ENCODE measurements around the gene TRAF1.

Gene TRAF1

DNA sequence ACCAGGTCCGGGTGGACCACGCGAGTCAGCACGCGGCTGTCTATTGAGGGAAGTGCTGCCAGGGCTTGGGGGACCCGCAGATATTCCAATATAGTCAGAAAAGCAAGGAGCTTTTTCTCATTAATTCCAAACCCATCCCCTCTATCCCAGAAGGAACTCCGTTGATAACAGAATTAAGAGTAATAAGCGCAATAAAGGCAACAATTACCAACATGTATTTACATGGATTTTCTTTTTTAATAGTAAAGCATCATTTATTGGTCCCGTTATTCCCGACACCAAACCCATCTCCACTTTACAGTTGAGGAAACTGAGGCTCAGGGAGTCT, 57.3 kb downstream of the TRAF1 start:
- DNase-seq (ENCODE audit: low read depth) = no peak

DNA sequence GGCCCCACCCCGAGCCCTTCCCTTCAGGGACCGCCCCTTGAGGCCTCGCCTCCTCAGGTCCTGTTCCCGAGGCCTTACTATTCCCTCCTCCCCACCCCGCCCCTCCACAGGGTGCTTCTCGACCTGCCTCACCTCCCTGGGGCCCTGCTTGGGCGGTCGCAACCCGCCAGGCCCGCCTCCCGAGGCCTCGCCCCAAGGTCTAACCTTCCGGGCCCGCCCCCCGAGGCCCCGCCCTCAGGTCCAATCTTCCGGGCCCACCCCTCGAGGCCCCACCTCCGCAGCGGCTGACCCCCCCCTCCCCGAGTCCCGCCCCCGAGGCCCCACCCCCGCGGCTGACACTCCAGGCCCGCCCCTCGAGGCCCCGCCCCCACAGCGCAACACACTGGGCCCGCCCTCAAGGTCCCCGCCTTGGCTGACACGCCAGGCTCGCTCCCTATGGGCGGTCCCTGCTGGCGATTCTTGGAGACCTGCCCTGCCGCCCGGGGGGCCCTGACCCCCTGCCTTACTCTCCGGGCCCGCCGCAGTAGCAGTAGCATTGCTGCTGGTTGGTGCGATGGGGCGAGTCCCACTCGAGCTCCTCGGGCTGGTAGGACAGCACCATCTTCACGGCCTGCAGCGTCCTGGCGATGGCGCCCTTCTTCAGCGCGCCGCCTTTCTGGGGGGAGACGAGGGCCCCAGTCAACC, 57.8 kb downstream of the TRAF1 start:
- peak; percentile 97 for DNase-seq (ENCODE audit: low read depth)

DNA sequence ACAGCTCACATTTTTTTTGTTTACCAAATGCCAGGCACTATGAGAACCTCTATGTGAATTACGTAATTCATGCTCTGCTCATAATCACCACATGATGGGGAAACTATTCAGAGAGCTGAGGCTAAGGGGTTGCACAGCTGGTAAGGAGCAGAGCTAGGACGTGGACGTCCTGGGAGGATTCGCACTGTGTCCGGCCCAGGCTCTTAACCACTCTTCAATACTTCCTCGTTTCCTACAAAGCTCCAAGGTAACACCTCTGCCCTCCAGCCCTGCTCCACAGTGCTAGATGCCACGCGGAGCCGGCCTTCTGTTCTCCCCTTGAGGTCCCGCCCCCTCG, 58.3 kb downstream of the TRAF1 start:
- no peak for DNase-seq (ENCODE audit: low read depth)

DNA sequence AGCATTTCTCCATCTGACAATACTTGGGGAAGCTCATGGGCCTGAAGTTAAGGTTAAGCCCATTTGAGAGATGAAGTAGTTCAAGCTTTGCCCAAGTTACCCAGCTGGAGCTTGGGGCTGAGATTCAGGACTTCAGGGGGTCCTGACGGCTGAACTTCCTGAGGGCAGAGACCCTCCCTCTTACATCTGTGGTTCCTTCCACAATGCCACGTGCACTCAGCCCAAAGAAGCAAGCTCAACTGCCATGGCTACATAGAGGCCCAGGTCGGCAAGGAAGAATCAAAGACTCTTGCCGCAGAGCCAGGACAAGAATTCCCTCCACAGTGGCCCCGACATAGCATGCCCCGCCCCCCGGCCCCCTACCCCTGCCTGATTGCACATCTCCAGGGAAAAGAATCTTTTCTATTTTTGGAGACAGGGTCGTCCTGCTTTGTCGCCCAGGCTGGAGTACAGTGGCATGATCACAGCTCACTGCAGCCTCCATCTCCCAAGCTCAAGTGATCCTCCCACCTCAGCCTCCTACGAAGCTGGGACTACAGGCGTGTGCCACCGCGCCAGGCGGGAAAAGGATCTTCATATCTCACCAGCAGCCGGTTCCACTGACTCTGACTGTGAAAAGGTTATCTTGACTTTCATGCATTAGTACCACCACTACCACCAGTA, 58.8 kb downstream of the TRAF1 start:
- DNase-seq (ENCODE audit: low read depth) = no peak

DNA sequence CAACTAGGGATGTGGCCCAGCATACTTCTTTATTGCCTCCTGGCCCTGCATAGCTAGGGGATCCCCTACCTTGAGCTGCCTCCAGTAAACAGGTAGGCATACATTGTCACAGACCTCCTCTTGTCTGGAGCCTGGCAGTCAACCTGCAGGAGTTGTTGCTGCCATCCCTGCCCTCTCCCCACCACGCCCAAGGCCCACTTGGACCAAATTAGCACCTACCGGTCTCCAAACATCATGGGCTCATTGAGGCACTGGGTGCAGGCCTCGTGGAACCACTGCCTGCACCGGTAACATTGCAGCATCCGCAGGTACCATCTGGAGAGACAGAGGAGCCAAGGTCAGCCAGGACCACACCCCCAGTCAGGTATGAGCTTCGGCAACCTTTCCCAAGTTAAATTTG, 59.9 kb downstream of the TRAF1 start:
- DNase-seq (ENCODE audit: low read depth) = no peak

DNA sequence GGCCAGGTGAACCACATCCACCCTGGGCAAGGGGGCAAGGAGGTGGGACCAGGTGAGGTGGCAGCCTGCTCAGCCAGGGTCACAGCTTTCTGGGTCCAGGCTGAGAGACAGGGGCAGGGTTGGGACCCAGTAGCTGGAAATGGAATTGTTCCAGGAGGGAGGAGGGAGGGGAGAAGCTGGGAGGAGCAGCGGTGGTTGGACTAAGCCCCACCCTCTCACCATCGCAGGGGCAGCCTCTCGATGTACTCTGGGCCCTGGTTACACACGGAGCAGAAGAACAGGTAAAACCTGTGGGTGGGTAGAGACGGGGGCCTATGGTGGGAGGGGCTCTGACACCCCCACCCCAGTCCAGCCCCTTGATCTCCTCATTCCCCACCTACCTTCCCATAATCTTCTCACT, 60.8 kb downstream of the TRAF1 start:
- no peak for DNase-seq (ENCODE audit: low read depth)

DNA sequence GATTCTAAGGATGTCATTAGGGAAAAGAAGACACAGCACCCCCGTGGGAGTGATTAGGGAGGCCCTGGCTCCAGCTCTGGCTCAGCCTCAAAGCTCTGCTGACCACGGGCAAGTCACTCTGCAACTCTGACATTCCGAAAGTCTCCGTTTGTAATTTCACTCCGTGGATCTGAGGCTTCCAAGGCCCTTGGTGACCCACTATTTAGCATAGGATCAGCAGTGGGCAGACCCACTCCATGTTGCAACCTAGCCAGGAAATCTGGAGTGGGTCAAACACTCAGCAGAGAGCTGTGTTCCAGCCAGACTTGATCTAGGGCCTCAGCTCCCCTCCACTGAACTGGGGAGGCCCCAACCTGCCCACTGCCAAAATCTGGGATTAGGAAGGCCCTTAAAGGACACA, 61.4 kb downstream of the TRAF1 start:
- DNase-seq (ENCODE audit: low read depth) = no peak

DNA sequence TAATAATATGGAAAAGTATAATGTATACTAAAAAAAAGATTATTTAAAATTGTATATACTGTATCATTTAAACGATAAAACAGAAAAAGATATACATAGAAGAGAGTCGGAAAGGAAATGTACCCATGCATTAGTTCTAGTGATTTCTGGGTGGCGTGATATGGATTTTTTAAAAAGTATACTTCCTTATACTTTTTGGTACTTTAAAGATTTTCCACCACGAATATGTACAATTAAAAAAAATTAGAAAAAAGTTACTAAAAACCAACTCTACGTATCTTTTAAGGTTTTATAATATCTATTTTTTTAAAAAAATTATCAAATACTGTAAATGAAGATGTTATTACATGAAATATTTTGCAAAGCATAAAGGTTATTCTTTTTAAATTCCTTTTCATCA, 61.9 kb downstream of the TRAF1 start:
- no peak for DNase-seq (ENCODE audit: low read depth)

DNA sequence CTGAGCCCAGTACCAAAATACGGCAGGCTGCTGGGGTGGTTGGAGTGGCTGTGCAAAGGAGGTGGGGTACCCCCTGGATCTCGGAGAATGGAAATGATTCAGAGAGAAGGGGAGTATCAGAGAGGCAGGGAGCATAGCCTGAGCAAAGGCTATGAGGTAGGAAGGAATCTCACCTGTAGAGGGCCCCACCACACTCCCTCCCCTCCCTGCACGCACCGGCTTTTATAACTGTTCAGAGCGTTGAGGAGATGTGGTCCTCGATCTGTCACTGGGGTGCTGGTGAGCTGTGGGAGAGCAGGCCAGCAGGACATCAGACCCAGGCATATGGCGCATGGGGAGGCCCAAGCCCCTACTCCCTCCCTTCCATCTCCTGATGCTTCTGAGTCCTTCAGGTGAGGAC, 62.8 kb downstream of the TRAF1 start:
- no peak for DNase-seq (ENCODE audit: low read depth)

DNA sequence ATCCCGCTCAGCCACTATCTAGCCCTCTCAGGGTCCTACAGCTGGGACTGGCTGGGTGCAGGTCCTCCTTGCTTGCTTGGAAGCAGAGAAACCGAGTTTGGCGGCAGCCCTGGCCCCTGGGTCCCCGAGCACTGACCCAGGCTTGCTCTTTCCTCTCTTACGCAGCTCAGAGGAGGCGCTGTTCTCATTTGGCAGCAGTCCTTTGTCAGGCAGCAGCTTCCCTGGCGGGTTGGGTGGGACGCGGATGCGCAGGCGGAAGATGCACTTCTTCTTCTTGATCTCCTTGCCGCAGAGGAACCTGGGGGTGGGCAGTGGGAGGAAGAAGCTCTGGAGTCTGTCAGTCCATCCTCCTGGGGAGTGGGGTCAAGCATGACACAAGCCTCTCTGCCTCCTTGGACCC, 64.1 kb downstream of the TRAF1 start:
- no peak for DNase-seq (ENCODE audit: low read depth)

DNA sequence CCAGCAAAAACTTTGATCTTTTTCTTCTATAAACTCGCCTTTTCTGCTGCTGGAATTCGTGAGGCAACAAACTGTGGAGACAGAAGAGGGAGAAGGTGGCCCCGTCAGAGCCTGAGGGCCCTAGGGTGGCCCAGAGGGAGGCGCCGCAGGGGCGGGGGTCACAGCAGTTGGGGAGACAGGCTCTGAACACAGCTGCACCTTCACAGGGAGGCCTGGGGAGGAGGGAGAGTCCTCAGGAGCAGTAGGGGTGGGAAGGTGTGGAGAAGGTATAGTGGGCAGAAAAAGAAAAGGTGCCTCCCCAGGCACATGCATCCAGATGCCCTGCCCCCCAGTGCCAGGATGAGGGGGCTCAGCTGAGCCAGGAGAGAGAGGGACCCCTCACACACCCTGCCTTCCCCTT, 64.7 kb downstream of the TRAF1 start:
- no peak for DNase-seq (ENCODE audit: low read depth)

DNA sequence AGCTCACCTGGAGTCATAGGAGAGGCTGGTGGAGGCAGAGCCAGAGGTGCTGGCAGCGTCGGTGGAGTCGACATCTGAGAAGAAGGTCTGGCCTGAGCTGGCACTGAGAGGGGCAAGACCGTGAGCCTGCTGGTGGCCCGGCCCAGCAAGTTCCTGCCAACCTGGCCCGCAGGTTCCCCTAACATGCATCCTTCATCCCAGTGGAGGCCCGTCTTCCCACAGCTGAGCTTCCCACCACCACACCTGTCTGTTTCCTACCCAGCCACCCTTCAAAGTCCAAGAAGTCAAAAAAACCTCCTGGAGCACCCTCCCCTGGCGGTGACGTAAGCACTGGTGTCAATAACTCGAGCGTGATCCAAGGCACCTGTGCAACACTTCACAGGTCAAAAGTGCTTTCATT, 66.5 kb downstream of the TRAF1 start:
- no peak for DNase-seq (ENCODE audit: low read depth)

DNA sequence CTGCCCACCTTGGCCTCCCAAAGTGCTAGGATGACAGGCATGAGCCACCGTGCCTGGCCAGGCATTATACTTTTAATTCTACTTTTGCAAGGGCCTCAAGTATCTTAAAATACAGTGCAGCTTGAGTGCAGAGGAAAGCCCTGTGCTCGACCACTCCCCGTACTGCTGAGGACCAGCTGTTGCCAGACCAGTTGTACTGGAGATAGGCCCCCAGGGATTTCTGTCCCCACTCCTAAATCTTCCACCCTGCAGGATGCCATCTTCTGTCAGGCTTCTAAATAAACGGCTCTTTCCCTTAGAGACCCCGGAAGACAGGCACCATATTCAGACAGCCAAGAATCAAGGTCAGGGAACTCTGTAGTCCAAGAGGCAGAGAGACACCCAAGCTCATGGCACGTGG, 67.2 kb downstream of the TRAF1 start:
- DNase-seq (ENCODE audit: low read depth) = no peak

DNA sequence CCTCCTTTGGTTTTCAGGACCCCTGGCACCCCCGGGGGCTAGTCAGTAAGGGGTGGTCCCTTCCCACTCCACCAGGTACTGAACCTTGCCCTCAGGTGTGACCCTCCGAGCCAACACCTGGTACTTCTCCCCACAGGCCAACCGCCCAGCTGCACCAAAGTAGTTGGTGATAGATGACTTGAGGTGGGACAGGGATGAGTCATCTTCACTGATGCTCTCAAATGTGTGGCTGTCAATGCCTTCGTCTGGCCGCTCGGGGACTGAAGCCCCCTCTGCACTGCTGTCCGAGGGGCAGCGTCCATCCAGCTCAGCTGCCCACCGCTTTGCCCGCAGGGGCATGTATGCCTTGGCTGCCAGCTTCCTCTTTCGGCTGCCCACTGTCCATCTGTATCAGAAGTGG, 68.7 kb downstream of the TRAF1 start:
- DNase-seq (ENCODE audit: low read depth) = no peak

DNA sequence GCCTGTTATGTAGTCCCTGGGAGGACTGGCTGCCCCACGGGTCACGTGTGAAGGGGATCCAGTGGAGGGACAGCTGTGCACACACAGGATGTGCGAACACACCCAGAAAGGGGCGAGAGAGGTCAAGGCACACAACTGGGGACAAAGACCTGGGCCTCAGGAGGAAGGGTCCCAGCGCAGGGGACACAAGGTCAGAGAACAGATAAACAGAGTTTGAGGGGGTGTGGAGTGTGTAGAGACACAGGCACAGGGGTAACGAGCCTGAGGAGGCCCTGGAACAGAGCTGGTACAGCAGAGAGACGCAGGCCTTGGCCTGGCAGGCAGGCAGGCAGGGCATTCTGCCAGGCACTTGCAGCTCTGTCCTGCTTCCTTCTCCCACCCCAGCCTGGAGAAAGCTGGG, 69.1 kb downstream of the TRAF1 start:
- DNase-seq (ENCODE audit: low read depth) = no peak

DNA sequence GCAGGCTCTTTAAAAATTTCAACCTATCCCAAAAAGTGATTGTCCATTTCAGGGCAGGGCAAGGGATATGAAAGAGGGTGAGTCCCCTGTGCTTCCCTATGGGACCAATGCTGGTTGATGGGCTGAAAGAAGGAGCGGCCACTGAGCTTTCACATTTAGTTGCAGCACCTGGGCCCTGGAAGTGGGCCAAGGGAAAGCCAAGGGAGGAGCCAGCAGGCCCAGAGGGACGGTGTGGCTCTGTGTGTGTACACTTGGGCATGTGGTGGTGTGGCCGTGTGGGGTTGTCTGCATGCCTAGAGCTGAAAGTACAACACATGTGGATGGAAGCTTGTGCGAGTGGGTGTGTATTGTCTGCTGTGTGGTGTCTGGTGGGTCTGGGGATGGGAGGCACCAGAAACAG, 69.9 kb downstream of the TRAF1 start:
- DNase-seq (ENCODE audit: low read depth) = no peak

DNA sequence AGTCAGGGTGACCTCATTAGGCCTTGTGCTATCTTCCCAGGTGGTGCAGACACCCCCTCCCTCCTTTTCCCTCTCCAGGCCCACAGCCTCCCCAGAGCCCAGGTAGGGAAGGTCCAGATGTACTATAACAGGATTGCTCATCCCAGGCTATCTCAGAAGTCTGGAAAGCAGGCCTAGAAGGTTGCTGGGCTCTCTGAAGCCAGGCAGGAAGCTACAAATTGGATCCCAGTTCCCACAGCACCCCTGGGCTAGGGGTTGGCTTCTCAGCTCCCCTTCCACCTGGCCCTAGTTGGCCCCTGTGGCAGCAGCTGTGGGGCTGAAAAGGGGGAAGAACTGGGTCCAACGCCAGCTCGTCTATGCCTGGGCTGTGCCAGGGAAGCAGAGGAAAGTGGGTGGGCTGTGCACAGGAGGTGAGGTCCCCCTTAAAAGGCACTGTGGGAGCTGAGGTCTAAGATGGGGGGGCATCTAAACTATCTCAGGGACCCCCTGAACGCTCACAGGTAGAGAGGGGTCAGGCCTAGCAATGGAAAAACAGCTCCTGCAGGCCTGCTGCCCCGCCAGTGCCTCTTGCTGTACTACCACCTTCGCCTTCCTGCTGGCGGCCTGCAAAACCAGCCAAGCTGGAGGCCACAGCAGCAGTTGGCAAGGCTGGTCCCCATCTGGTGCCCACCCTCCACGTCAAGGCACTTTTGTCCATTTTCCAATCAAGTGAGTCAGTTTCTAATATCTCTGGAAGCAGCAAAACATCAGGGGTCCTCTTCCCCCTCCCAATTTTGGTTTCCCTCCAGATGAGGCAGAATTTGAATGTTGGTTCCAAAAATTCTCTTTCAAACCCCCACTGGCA, 70.5 kb downstream of the TRAF1 start:
- DNase-seq (ENCODE audit: low read depth) = no peak

DNA sequence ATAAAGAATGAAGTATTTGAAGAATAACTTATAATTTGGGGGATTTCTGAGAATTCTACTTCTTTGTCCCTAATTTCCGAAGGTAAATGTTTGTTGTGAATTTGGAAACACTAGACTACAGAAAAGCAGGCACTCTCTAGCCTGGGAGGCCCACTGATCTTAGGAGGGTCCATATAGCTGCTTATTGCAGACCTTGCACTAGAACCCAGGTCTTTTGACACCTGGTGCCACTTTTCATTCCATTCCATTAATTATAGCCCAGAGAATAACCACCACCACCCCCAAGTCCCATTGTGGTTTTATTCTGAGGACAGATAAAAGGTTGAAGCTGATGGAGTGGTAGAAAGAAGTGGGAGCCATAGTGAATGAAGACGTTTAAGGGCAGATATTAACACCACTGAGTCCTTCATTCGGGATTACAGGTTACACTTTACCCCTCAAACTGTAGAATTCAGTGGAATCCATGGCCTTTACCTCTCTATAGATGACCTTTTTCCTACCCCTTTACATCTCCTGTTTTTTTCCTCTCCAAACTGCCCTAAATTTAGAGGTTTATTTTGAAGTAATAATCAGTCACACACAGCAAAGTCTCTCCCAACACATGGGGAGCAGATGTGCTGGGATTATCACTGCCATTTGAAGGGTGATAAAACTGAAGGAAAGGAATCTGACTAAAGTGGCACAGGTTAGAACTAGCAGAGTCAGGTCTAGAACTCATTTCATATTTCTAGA, 71.8 kb downstream of the TRAF1 start:
- no peak for DNase-seq (ENCODE audit: low read depth)

DNA sequence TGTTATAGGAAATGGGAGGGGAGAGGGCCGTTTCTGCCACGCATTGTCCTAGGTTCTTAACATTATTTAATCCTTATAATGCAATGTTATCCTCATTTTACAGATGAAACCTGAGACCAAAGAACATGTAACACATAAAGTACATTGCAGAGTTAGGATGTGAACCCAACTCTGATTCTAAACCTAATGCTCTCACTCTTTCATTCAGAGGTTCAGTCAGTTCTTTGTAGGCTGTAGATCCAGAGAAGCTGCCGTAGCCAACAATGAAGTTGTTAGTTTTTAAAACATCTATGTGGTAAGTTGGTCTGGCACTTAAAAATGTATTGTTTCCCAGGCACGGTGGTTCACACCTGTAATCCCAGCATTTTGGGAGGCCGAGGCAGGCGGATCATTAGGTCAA, 73.4 kb downstream of the TRAF1 start:
- no peak for DNase-seq (ENCODE audit: low read depth)

Data from ELR (cell line).